ENCODE measurements around the gene COQ10A.
"Not testable (repeated sequence)": the region's sequence is repeated elsewhere in the genome, so short reads cannot be mapped to it uniquely, and the experiment has no call there.

The COQ10A gene

GRCh38 chr12:56282579-56282978 lies 15.8 kb downstream of the COQ10A start:
- no peak for DNase-seq

DNA sequence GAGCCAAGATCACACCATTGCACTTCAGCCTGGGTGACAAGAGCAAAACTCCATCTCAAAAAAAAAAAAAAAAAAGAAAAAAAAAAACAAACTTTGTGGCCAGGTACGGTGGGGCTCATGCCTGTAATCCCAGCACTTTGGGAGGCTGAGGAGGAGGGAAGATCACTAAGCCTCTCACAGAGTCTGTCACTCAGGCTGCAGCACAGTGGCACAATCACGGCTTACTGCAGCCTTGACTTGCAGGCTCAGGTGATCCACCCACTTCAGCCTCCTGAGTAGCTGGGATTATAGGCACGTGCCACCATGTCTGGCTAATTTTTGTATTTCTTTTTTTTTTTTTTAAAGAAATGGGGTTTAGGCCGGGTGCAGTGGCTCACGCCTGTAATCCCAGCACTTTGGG lies 17.5 kb downstream of the COQ10A start:
- DNase-seq = not testable (repeated sequence)

DNA sequence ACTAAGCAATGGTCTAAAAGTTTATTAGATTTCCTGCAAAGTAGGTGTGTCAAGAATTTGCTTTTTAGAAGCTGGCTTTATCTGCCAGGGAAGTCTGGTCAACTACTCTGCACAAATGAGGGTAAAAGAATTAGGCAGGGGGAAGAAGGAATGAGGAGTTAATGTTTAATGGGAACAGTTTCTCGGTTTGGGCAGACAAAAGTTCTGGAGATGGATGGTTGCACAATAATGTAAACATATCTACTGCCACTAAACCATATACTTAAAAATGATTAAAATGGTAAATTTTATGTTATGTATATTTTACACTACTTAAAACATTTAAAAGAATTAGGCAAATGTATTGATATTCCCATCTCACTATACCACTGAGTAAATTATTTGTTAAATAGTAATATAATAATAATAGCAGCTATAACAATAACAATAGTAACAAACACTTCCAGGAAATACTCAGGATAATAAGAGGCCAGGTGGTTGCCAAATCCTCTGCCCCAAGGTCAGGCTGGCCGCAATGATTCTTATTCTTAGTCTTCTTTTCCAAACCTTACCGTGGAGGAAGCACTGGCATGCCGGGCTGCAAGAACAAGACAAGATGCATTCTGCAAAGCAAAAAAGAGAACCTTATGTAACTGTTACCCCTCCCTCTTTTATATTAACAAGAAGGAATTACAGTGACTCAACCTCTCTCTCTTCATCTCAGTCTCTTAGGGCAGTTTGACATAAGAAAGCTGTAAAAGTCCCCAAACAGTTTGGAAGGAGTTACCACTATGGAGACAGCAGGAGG lies 19.5 kb downstream of the COQ10A start:
- DNase-seq = no peak

DNA sequence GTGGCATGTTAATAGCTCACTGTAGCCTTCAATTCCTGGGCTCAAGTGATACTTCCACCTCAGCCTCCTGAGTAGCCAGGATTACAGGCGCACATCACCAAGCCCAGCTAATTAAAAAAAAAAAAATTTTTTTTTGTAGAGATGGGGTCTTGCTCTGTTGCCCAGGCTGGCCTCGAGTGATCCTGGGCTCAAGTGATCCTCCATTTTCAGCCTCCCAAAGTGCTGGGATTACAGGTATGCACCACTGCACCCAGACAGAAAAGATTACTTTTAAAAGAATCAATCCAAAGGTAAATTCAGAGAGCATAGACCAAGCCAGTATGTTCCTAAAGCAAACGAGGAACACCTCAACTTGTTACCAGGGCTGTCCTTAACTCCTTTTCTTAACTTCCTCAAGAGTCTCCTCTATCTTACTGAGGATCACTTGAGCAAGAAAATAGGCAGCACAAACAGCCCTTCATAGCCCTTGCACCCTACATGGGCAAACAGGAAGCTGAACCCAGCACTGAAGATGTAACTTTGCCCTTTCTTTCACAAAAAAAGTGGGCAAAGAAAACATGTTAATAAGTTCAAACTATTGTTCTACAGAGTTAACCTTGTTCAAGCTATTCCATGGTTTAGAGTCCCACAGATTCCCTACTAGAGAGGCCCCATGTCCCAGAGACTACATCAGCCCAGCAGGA lies 22.1 kb downstream of the COQ10A start:
- DNase-seq = no peak

DNA sequence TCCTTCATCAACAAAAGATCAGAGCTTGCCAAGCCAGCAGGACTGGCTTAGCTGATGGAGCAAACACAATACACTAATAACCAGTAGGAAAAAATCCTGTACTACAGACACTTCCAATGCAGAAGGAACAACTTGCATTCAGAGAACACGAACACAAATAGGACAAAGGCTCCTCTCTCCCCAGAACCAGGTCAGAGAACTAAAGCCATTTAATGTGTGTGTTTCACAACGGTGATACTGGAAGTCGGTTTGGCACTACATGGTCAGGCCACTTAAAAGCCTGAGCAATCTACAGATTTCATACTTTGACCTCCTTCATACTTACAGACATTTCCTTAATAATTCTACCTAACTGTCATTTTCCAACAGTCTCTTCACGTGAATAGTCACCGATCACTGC lies 27.1 kb downstream of the COQ10A start:
- no peak for DNase-seq

DNA sequence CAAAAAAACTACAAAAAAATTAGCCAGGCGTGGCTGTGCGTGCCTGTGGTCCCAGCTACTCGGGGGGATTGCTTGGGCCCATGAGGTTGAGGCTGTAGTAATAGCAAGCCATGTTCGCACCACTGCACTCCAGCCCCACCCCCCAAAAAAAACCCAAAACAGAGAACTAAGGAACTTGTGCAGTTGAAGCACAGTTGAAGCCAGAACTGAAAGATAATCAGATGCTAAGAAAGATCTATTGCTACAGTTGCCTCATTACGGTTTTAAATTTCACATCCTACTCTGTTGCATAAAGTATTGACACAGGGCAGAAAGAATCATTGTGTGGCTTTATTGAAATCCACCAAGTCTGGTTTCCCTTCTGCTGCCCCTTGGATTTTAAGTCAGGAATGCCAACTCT lies 29.6 kb downstream of the COQ10A start:
- no peak for DNase-seq

DNA sequence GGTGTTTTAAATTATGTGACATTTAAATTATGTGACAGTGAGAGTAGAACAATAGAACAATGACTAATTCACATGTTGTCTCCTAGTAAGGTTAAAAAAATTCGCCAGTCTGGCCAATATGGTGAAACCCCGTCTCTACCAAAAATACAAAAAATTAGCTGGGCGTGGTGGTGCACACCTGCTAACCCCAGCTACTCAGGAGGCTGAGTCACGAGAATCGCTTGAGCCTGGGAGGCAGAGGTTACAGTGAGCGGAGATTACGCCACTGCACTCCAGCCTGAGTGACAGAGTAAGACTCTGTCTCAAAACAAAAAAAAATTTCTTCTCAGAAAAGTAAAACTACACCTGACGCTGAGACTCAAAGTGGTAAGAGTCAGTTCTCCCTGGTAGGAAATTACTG lies 30.7 kb downstream of the COQ10A start:
- DNase-seq = no peak

DNA sequence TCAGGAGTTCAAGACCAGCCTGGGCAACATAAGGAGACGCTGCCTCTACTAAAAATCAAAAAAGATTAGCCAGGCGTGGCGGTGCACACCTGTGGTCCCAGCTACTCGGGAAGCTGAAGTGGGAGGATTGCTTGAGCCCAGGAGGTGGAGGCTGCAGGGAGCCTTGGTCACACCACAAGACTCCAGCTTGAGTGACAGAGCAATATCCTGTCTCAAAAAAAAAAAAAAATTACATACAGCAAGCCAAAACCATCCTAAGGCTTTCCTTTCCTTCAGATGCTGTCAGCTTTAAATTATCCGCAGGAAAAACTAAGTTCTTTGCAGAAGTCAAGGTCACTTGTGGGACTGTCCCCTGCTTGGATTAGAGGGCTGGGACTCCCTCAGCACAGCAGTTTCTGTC lies 32.1 kb downstream of the COQ10A start:
- no peak for DNase-seq

DNA sequence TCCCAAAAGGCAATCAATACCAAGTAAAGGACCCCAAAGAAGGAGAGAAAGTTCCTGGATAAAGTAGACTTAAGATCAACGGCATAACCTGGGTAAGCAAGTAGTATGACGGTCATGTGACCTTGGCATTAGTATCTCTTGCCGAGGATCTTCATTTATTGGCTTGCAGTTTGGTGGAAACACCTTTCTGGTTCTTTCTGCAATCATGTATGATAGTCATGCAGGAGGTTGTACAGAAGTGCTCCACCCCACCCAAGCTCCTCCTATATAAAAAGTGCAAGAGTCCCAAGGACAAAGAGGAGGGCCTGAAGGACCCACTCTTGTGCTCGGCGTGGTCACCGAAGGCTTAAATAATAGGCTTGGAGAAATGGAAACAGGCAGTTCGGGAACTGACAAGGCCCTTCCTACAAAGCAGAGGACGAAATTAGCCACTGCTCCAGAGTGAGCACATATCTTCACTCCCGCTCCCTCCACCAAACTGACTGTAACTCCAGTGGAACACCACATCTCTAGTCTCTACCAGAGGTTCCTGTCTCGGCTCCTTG lies 32.6 kb downstream of the COQ10A start:
- no peak for DNase-seq

DNA sequence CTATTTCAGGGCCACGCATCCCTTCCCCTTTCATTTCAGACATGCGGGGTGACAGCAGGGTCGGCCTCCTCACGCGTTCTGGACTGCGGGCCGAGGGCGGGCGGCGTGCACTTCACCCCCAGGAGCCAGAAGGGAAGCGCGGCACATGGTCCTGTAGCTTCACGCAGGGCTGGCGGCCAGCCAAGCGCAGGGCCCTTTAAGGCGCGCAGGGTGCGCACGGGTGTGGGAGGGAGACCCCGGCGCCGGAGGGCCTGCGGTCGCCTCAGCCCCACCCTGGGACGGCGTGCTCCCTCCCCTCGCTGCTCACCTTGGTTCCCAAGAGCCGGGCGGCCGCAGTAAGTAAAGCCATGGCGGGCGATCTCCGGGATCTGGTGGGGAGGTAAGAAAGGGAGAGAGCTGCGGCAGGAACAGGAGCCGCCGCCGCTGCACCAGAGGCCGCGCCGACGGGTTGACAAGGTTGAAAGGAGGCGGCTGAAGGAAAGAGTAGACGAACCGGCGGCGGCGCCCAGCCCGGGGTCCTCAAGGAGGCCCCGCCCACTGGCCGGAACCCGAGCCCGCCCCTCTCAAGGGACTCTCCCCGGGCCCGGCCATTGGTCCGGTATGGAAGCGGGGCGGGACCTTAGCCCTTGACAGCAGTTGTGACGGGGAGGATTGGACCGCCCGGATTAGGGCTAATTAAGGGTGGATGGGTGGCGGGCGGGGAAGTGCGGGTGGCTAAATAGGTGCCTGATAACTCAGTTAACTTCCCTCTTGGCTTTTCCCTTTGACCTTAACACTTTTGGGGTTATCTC lies 33.3 kb downstream of the COQ10A start, which contains the start of gene CS:
Gene CS, minus strand, starts transcription at position 478 of the 791 bp plus-strand sequence. Its CDS starts 129 bp downstream, at position 349.
- peak; percentile 96 to 98 for DNase-seq

GRCh38 chr12:56300644-56301464 lies 34.1 kb downstream of the COQ10A start:
- no peak for DNase-seq

DNA sequence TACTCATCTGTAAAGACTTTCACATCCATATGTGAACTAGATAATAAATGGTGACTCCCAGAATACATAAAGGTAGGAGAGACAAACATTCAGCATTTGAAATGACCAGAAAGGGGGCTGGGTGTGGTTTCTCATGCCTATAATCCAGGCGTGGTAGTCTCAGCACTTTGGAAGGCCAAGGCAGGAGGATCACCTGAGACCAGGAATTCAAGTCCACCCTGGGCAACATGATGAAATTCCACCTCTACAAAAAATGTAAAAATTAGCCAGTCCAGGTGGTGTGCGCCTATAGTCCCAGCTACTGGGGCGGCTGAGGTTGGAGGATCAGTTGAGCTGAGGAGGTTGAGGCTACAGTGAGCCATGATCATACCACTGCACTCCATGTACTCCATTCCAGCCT lies 37.5 kb downstream of the COQ10A start:
- DNase-seq = no peak

DNA sequence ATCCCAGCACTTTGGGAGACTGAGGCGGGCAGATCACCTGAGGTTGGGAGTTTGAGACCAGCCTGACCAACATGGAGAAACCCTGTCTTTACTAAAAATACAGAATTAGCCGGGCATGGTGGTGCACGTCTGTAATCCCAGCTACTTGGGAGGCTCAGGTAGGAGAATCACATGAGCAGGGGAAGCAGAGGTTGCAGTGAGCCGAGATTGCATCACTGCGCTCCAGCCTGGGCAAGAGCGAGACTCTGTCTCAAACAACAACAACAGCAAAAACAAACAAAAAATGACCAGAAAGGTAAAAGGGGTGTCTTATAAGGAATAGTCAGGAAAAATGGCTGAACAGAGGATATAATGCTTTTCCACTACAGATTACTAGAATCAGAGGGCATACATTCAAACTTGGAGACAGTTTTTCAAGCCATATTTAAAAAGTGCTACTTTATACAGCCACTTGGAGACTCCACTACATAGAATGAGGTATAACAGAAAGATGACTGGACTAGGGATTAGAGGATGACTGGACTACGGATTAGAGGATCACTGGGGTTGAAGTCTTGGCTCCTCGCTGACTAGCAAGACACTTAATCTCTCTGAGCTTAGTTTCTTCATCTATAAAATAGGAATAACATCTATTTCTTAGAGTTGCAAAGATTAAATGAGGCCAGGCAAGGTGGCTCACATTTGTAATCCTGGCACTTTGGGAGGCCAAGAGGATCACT lies 38.3 kb downstream of the COQ10A start:
- no peak for DNase-seq

- no peak for DNase-seq
Observed at GRCh38 chr12:56307221-56307965, 40.7 kb downstream of the COQ10A start.

- DNase-seq = no peak
Observed at GRCh38 chr12:56308714-56309113, 42.0 kb downstream of the COQ10A start.

GRCh38 chr12:56311003-56311402 lies 44.3 kb downstream of the COQ10A start:
- DNase-seq = no peak

DNA sequence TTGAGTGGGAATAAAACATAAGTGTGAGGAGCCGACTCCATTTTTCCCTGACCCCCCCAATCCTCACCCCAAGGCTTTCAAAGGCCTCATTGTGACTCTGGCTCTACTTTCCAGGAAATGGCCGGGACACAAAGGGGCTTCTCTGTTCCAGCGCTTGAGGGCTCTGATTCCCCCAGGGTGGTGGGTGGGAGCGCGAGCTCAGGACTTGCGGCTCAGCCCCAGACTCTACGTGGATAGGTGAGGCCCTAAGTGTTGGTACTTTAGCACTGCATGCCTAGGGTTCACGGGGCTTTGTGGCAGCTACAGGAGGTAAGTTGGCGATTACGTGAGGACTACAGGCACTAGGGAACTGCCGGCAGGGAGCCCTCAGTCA lies 48.5 kb downstream of the COQ10A start:
- DNase-seq = no peak

GRCh38 chr12:56315622-56316473 lies 49.1 kb downstream of the COQ10A start, which contains the start of gene CNPY2:
Gene CNPY2 (minus strand): TSS chr12:56315988. CDS start chr12:56315217, 771 bp downstream.
- peak; percentile 92 to 93 for DNase-seq

- no peak for DNase-seq
Observed at GRCh38 chr12:56317675-56318074, 50.9 kb downstream of the COQ10A start.

Data from NCI-H446 (cell line).